WTC11 (cell line): Measurements from ENCODE around the gene PAK6. TPM values are rescaled to one million over a fixed set of nuclear protein-coding genes. Genes with fewer than 3 reads are reported as not detected.
A peak's percentile ranks its signal among the peaks of the same experiment; 100 is the strongest.

ENCODE experiments used
- ATAC-seq: fragments of 200-7000 bp; cut with Tn5 transposase; 2 replicates; pipeline ENCODE4 v1.10.0; 2021; ENCODE audit warnings: mild to moderate bottlenecking, moderate library complexity
- CTCF ChIA-PET: fragments of 300-600 bp; sonication (Branson Sonifier 250); formaldehyde crosslinking; loops from one replicate; lab custom pipeline; 2021; ENCODE audit warnings: antibody characterized with exemption; lab: Charles Lee
- POLR2A ChIA-PET: fragments of 350-600 bp; sonication (Branson Sonifier 250); formaldehyde crosslinking; loops from one replicate; lab custom pipeline; 2021; ENCODE audit warnings: antibody characterized with exemption; lab: Charles Lee
- DNase-seq: peaks from one replicate; pipeline ENCODE4 v3.0.0; 2021; ENCODE audit warnings: low spot score
- H3K27ac Mint-ChIP-seq: 2 replicates; pipeline ENCODE4 v1.8.0; 2021; ENCODE audit warnings: mixed read lengths
- H3K27me3 Mint-ChIP-seq: 2 replicates; pipeline ENCODE4 v1.8.0; 2021; ENCODE audit warnings: low read depth, mild to moderate bottlenecking, moderate library complexity, mixed read lengths
- H3K36me3 Mint-ChIP-seq: 2 replicates; pipeline ENCODE4 v1.8.0; 2021; ENCODE audit warnings: mixed read lengths
- H3K4me1 Mint-ChIP-seq: 2 replicates; pipeline ENCODE4 v1.8.0; 2022; ENCODE audit warnings: mixed read lengths
- H3K4me3 Mint-ChIP-seq: 2 replicates; pipeline ENCODE4 v1.8.0; 2021; ENCODE audit warnings: mild to moderate bottlenecking, moderate library complexity, mixed read lengths
- H3K9me3 Mint-ChIP-seq: 2 replicates; pipeline ENCODE4 v1.8.0; 2021; ENCODE audit warnings: mixed read lengths
- CREB1 ChIP-seq: sonication (generic); formaldehyde crosslinking; IDR thresholded peaks from 2 replicates; pipeline ENCODE4 v1.8.0; 2023; ENCODE audit warnings: mild to moderate bottlenecking, missing genetic modification reagents
- ETV6 ChIP-seq: sonication (generic); formaldehyde crosslinking; IDR thresholded peaks from 2 replicates; pipeline ENCODE4 v1.8.1; 2022; ENCODE audit warnings: mild to moderate bottlenecking, missing genetic modification reagents
- FOXP1 ChIP-seq: sonication (generic); formaldehyde crosslinking; IDR thresholded peaks from 2 replicates; pipeline ENCODE4 v1.8.0; 2022; ENCODE audit warnings: missing genetic modification reagents, mild to moderate bottlenecking, moderate library complexity, borderline replicate concordance
- GABPB1 ChIP-seq: sonication (generic); formaldehyde crosslinking; IDR thresholded peaks from 2 replicates; pipeline ENCODE4 v1.8.1; 2023; ENCODE audit warnings: mild to moderate bottlenecking, missing genetic modification reagents
- GTF2I ChIP-seq: fragments of 250-450 bp; sonication (Bioruptor Pico); conservative IDR thresholded peaks from 2 replicates; pipeline ENCODE4 v1.4.0; 2021; ENCODE audit warnings: mild to moderate bottlenecking
- IRF2 ChIP-seq: sonication (generic); formaldehyde crosslinking; IDR thresholded peaks from 2 replicates; pipeline ENCODE4 v1.8.0; 2022; ENCODE audit warnings: low read depth, missing genetic modification reagents, borderline replicate concordance
- JAZF1 ChIP-seq: fragments of 250-450 bp; sonication (Bioruptor Pico); IDR thresholded peaks from 2 replicates; pipeline ENCODE4 v1.9.0; 2021; ENCODE audit warnings: moderate library complexity, mild to moderate bottlenecking, inconsistent platforms
- KAT7 ChIP-seq: sonication (generic); formaldehyde crosslinking; IDR thresholded peaks from 2 replicates; pipeline ENCODE4 v1.8.1; 2023; ENCODE audit warnings: missing genetic modification reagents, mild to moderate bottlenecking, borderline replicate concordance
- MYBL2 ChIP-seq: sonication (generic); formaldehyde crosslinking; IDR thresholded peaks from 2 replicates; pipeline ENCODE4 v1.8.1; 2023; ENCODE audit warnings: mild to moderate bottlenecking, moderate library complexity, missing genetic modification reagents
- NR3C1 ChIP-seq: sonication (generic); formaldehyde crosslinking; conservative IDR thresholded peaks from 2 replicates; pipeline ENCODE4 v1.8.1; 2023; ENCODE audit warnings: low read depth, mild to moderate bottlenecking, missing genetic modification reagents
- OVOL2 ChIP-seq: fragments of 250-450 bp; sonication (Bioruptor Pico); IDR thresholded peaks from 2 replicates; pipeline ENCODE4 v1.9.0; 2021; ENCODE audit warnings: mild to moderate bottlenecking, borderline replicate concordance
- RELA ChIP-seq: sonication (generic); formaldehyde crosslinking; IDR thresholded peaks from 2 replicates; pipeline ENCODE4 v1.8.1; 2022; ENCODE audit warnings: missing genetic modification reagents, mild to moderate bottlenecking, borderline replicate concordance
- SMAD3 ChIP-seq: sonication (generic); formaldehyde crosslinking; IDR thresholded peaks from 2 replicates; pipeline ENCODE4 v1.8.0; 2022; ENCODE audit warnings: missing genetic modification reagents, mild to moderate bottlenecking, borderline replicate concordance
- SOX15 ChIP-seq: fragments of 250-450 bp; sonication (Bioruptor Pico); IDR thresholded peaks from 2 replicates; pipeline ENCODE4 v1.9.0; 2021; ENCODE audit warnings: mild to moderate bottlenecking
- TCF7 ChIP-seq: sonication (generic); formaldehyde crosslinking; IDR thresholded peaks from 2 replicates; pipeline ENCODE4 v1.8.0; 2022; ENCODE audit warnings: mild to moderate bottlenecking, low read depth, missing genetic modification reagents, moderate library complexity
- total RNA-seq: library from RNA; stranded (reverse); gene quantifications from 3 replicates; pipeline ENCODE4 v1.2.3, GENCODE V29; 2021
- TF ChIP-seq, protein P1 (sequence below): sonication (generic); formaldehyde crosslinking; IDR thresholded peaks from 2 replicates; pipeline ENCODE4 v1.8.1; 2022; ENCODE audit warnings: mild to moderate bottlenecking, missing genetic modification reagents, moderate library complexity, borderline replicate concordance
- TF ChIP-seq, protein P2 (sequence below): sonication (generic); formaldehyde crosslinking; IDR thresholded peaks from 2 replicates; pipeline ENCODE4 v1.8.0; 2022; ENCODE audit warnings: mild to moderate bottlenecking, missing genetic modification reagents
- TF ChIP-seq, protein P3 (sequence below): sonication (generic); formaldehyde crosslinking; IDR thresholded peaks from 2 replicates; pipeline ENCODE4 v1.8.1; 2022; ENCODE audit warnings: low read depth, mild to moderate bottlenecking, moderate library complexity, missing genetic modification reagents, borderline replicate concordance
- TF ChIP-seq, protein P4 (sequence below): sonication (generic); formaldehyde crosslinking; IDR thresholded peaks from 2 replicates; pipeline ENCODE4 v1.8.1; 2023; ENCODE audit warnings: mild to moderate bottlenecking, missing genetic modification reagents, moderate library complexity
- TF ChIP-seq, protein P5 (sequence below): fragments of 250-450 bp; sonication (Bioruptor Pico); IDR thresholded peaks from 2 replicates; pipeline ENCODE4 v2.1.2; 2022; ENCODE audit warnings: mild to moderate bottlenecking, moderate library complexity
- TF ChIP-seq, protein P6 (sequence below): fragments of 250-450 bp; sonication (Bioruptor Pico); IDR thresholded peaks from 2 replicates; pipeline ENCODE4 v1.9.0; 2021; ENCODE audit warnings: mild to moderate bottlenecking, borderline replicate concordance
- TF ChIP-seq, protein P7 (sequence below): sonication (generic); formaldehyde crosslinking; conservative IDR thresholded peaks from 2 replicates; pipeline ENCODE4 v1.8.1; 2023; ENCODE audit warnings: mild to moderate bottlenecking, low read depth, missing genetic modification reagents, moderate library complexity

Gene PAK6
- total RNA-seq, 1 experiment from 2014 or later: 11.7 TPM

DNA sequence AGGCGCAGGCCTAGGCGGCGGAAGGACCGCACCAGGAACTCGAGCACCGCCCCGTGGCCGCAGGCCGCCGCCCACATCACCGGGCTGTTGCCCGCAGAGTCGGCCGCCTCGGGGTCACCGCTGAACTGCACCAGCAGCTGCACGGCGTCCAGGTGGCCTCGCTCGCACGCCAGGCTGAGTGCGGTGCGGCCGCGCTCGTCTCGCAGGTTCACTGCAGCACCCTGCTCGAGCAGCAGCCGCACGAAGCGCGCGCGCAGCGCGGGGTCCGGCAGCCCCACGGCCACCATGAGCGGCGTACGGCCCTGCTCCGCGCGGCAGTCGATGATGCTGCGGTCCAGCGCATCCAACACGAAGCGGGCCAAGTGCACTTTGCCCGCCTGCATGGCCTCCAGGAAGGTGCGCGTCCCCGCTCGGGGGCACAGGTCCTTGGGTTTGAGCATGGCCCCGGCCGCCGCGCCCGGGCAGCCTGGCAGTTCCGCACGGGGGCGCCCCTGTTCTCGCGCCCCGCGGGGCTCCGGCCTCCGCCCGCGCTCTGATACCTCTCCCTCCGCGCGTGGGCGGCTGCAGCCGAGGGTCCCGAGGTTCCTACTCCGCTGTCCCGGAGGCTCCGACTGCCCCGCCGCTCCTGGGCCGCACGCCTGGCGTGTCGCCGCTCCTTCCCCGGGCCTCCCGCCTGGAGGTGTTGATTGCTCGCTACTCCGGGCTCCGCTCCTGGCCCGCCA, 43.4 kb downstream of the PAK6 start:
- ChIA-PET CTCF (interaction anchor here (1.0 to 13.0 kb wide), 4 partner anchors 8 to 46 kb away, joined by 4 to 341 read pairs (median 6); partner anchors contain the start of genes INAFM2 and PLCB2), POLR2A (interaction anchor here (1.1 kb wide), 1 partner anchor 26 kb away, joined by 3 read pairs; the partner anchor contains the start of gene PLCB2)
- Mint-ChIP-seq H3K4me1 (peaks cover 56% of the 10 kb centered on the region), H3K27me3 (peaks cover 76% of the 10 kb centered on the region), H3K4me3 (peak overlapping the region; percentile 63), H3K27ac (no peak overlapping the region), H3K36me3 (no peaks in the 10 kb centered on the region), H3K9me3 (no peaks in the 10 kb centered on the region)
- ATAC-seq: peak; percentile 14
- DNase-seq: peak; percentile 68
- no peak for TF ChIP-seq IRF2 (CRISPR knock-in tag)
- TF ChIP-seq, protein P1, sequence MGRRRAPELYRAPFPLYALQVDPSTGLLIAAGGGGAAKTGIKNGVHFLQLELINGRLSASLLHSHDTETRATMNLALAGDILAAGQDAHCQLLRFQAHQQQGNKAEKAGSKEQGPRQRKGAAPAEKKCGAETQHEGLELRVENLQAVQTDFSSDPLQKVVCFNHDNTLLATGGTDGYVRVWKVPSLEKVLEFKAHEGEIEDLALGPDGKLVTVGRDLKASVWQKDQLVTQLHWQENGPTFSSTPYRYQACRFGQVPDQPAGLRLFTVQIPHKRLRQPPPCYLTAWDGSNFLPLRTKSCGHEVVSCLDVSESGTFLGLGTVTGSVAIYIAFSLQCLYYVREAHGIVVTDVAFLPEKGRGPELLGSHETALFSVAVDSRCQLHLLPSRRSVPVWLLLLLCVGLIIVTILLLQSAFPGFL (CRISPR knock-in tag): no peak
- TF ChIP-seq, protein P2, sequence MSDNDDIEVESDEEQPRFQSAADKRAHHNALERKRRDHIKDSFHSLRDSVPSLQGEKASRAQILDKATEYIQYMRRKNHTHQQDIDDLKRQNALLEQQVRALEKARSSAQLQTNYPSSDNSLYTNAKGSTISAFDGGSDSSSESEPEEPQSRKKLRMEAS (CRISPR knock-in tag): peak; percentile 77
- TF ChIP-seq RELA (CRISPR knock-in tag): no peak
- 0 out of 2 replicates have a peak, but pooled peaks have one; percentile 25 for TF ChIP-seq MYBL2 (CRISPR knock-in tag)
- TF ChIP-seq, protein P3, sequence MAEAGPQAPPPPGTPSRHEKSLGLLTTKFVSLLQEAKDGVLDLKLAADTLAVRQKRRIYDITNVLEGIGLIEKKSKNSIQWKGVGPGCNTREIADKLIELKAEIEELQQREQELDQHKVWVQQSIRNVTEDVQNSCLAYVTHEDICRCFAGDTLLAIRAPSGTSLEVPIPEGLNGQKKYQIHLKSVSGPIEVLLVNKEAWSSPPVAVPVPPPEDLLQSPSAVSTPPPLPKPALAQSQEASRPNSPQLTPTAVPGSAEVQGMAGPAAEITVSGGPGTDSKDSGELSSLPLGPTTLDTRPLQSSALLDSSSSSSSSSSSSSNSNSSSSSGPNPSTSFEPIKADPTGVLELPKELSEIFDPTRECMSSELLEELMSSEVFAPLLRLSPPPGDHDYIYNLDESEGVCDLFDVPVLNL: no peak
- TF ChIP-seq CREB1 (CRISPR knock-in tag): no peak; the same call in 1 of the 2 replicates
- no peak for TF ChIP-seq GTF2I (CRISPR knock-in tag)
- no peak for TF ChIP-seq NR3C1 (CRISPR knock-in tag)
- TF ChIP-seq SMAD3: no peak
- TF ChIP-seq SOX15 (CRISPR knock-in tag): no peak
- TF ChIP-seq, protein P4, sequence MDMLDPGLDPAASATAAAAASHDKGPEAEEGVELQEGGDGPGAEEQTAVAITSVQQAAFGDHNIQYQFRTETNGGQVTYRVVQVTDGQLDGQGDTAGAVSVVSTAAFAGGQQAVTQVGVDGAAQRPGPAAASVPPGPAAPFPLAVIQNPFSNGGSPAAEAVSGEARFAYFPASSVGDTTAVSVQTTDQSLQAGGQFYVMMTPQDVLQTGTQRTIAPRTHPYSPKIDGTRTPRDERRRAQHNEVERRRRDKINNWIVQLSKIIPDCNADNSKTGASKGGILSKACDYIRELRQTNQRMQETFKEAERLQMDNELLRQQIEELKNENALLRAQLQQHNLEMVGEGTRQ (CRISPR knock-in tag): no peak
- TF ChIP-seq, protein P5, sequence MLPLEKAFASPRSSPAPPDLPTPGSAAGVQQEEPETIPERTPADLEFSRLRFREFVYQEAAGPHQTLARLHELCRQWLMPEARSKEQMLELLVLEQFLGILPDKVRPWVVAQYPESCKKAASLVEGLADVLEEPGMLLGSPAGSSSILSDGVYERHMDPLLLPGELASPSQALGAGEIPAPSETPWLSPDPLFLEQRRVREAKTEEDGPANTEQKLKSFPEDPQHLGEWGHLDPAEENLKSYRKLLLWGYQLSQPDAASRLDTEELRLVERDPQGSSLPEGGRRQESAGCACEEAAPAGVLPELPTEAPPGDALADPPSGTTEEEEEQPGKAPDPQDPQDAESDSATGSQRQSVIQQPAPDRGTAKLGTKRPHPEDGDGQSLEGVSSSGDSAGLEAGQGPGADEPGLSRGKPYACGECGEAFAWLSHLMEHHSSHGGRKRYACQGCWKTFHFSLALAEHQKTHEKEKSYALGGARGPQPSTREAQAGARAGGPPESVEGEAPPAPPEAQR: no peak
- 0 out of 2 replicates have a peak, but pooled peaks have one; percentile 0 for TF ChIP-seq KAT7
- TF ChIP-seq FOXP1 (CRISPR knock-in tag): peak; percentile 24; the same call in 1 of the 2 replicates
- no peak for TF ChIP-seq GABPB1 (CRISPR knock-in tag)
- no peak for TF ChIP-seq TCF7 (CRISPR knock-in tag)
- 0 out of 2 replicates have a peak, but pooled peaks have one; percentile 47 for TF ChIP-seq ETV6 (CRISPR knock-in tag)
- TF ChIP-seq, protein P6, sequence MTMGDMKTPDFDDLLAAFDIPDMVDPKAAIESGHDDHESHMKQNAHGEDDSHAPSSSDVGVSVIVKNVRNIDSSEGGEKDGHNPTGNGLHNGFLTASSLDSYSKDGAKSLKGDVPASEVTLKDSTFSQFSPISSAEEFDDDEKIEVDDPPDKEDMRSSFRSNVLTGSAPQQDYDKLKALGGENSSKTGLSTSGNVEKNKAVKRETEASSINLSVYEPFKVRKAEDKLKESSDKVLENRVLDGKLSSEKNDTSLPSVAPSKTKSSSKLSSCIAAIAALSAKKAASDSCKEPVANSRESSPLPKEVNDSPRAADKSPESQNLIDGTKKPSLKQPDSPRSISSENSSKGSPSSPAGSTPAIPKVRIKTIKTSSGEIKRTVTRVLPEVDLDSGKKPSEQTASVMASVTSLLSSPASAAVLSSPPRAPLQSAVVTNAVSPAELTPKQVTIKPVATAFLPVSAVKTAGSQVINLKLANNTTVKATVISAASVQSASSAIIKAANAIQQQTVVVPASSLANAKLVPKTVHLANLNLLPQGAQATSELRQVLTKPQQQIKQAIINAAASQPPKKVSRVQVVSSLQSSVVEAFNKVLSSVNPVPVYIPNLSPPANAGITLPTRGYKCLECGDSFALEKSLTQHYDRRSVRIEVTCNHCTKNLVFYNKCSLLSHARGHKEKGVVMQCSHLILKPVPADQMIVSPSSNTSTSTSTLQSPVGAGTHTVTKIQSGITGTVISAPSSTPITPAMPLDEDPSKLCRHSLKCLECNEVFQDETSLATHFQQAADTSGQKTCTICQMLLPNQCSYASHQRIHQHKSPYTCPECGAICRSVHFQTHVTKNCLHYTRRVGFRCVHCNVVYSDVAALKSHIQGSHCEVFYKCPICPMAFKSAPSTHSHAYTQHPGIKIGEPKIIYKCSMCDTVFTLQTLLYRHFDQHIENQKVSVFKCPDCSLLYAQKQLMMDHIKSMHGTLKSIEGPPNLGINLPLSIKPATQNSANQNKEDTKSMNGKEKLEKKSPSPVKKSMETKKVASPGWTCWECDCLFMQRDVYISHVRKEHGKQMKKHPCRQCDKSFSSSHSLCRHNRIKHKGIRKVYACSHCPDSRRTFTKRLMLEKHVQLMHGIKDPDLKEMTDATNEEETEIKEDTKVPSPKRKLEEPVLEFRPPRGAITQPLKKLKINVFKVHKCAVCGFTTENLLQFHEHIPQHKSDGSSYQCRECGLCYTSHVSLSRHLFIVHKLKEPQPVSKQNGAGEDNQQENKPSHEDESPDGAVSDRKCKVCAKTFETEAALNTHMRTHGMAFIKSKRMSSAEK (CRISPR knock-in tag): no peak
- TF ChIP-seq, protein P7, sequence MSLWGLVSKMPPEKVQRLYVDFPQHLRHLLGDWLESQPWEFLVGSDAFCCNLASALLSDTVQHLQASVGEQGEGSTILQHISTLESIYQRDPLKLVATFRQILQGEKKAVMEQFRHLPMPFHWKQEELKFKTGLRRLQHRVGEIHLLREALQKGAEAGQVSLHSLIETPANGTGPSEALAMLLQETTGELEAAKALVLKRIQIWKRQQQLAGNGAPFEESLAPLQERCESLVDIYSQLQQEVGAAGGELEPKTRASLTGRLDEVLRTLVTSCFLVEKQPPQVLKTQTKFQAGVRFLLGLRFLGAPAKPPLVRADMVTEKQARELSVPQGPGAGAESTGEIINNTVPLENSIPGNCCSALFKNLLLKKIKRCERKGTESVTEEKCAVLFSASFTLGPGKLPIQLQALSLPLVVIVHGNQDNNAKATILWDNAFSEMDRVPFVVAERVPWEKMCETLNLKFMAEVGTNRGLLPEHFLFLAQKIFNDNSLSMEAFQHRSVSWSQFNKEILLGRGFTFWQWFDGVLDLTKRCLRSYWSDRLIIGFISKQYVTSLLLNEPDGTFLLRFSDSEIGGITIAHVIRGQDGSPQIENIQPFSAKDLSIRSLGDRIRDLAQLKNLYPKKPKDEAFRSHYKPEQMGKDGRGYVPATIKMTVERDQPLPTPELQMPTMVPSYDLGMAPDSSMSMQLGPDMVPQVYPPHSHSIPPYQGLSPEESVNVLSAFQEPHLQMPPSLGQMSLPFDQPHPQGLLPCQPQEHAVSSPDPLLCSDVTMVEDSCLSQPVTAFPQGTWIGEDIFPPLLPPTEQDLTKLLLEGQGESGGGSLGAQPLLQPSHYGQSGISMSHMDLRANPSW: no peak
- TF ChIP-seq JAZF1 (CRISPR knock-in tag): no peak
- no peak for TF ChIP-seq OVOL2 (CRISPR knock-in tag)
